ENCODE results near the gene LRRC31.

The LRRC31 gene

DNA sequence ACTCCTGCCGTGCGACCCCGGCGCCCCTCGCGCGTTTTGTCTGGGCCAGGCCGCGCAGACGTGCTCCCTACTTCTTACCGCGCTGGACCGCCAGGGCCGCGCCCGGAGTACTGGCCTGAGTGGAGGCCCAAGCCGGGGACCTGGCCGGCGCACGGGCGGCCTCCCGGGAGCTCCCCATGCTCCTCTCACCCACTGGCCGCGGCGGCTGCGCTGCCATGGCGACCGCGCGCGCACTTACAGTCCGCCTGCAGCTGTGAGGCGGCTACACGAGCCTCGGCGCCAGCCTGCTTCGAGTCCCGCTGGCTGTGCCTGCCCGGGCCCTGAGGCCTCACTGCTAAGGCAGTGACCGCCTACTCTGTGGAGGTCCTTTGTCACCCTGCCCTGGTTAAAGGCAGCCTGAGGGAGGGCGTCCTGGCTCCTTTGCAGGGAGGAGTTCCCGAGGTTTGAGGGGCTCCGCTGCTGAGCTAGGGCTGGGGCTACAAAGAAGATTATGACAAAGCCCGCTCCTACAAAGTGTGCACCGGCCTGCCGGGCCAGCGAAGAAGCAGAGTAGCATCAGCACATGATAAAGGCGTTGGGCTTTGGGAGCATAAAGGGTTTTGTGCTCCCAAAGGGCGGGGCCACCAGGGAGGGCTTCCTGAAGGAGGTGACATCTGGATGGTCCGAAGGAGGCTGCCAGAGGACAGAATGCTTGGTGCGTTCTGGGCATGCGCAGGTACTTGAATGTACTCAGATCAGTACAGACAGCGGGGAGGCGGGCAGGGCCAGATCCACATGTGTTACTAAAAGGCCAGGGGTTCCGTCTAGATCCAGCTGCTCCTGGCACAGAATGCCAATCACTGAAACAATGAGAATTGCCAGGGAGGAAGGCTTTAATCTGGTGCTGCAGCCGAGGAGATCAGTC is 57.2 kb downstream of the LRRC31 start, which contains the start of the genes LRRC34 and LRRIQ4:
Gene LRRC34, minus strand, starts transcription at position 573 of the 904 bp plus-strand sequence. Its CDS starts 356 bp downstream, at position 217.
Gene LRRIQ4, plus strand, starts transcription at position 539 of the 904 bp plus-strand sequence. CDS start 9,052 bp downstream, outside the sequence.
- no peak for FAIRE-seq

DNA sequence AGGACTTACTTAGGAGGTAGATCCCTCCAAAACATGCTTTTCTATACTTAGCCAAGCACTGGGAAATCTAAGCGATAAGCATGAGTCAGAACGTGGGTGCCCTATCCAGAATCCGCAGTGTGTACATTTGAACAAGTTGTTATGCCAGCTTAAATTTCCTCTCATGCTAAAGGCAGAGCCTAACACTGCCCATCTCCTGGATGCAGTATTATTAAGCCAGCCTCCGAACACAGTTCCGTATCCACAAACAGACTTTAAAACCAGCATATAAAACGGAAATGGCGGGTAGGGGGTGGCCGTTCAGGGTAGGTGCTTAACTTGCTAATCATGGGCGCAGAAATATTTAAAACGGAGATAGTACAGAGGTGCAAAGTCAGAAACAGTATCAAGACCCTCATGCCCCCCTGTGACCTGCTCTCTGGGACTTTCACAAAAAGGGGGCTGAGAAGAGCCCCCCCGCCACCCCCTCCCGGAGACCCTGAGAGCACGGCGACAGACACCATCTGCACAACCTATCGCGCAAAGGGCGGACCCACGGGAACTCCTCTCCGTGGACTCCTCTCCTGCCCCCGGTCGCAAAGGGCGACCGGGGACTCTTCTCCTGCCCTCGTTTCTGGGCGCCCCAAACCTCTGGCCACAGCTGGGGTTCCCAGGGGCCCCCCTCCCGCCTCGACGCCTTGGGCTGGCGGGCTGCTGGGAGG is 58.0 kb downstream of the LRRC31 start:
- FAIRE-seq = no peak

DNA sequence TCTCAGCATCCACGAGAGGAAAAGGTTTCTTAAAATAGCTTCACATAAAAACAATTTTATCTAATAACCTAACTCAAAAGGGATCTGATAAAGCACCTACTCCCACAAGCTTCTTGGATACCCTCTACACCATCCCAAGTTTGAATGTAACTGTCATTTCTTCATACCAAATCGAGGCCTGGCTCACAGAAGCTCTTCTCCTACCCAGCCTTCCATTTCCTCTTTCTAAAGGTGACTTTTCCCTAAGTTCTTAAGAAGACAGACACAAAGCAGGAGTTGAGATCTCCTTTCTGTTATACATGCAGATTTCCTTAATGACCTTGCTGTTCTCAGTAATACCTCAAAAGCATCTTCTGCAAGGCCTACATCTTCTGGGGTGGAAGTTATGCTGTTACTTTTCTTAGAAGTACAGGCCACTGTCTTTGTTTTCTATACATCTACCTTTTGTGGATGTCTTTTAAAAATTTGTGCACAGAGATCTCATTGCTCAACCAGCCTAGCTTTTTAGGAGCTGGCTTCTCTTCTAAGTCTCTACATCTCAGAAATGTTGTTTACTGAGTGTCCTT is 60.4 kb downstream of the LRRC31 start:
- FAIRE-seq = no peak

DNA sequence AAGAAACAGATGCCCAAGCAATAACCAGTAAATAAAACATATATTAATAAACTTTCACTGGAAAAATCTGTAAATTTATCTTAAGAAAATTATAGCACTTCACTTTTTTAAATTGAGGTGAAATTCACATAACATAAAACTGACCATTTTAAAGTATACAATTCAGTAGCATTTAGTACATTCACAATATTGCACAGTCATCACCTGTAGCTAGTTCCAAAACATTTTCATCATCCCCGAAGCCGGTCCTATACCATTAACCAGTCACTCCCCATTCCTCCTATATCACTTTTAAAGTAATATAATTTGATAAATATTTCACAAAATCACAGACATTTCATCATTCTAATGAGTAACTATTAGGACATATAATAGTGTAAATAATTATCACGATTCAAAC is 65.1 kb downstream of the LRRC31 start:
- FAIRE-seq = no peak

DNA sequence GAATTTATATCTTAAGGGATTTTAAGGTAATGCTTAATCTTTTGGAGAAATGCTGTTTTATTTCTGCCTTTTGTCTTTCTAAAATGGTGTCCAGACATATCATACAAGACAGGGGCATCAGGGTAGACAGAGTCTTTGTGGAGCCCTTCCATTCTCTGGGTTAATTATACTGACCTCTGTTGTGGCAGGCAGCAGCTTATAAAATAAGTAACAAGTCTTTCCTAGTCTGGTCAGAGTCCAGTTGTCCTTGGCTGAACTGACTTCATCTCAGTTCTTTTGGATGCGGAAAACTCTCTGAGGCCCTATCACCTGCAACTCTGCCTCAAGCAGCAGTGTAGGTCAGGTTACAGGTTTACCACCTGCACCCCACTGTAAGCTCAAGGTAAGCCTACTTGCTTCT is 77.4 kb downstream of the LRRC31 start:
- no peak for FAIRE-seq

DNA sequence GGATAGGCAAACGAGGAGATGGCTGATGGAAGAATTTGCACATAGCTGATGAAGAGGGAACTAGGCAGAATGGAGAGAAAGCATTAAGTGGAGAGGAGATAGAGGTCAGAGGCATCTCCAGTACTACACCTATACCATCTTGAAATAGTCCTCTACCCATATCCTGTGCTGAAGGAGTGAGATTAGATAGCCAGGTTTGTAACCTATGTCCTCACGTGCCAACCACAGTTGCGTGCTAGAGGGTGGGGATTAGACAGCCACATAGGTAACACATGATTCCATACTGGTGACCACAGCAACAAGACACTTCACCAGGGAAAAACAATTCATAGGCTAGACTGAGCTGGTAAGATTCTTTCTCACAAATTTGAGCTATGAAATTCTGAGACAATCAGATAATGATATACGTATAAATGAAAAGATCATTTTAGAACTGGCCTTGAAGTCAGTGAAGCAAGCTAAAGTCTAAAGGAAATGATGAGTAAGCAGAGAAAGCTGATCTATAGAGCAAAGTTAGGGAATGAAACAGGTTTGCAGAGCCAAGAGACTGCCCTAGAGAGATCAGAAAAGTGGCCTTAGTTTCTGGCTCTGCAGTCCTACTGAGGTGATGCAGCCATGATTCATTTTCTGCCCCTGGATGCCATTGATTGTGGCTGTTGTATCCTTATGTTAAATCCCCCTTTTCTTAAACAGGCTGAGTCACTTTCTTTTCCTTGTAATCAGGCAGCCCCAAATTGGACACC is 78.9 kb downstream of the LRRC31 start:
- FAIRE-seq = no peak

DNA sequence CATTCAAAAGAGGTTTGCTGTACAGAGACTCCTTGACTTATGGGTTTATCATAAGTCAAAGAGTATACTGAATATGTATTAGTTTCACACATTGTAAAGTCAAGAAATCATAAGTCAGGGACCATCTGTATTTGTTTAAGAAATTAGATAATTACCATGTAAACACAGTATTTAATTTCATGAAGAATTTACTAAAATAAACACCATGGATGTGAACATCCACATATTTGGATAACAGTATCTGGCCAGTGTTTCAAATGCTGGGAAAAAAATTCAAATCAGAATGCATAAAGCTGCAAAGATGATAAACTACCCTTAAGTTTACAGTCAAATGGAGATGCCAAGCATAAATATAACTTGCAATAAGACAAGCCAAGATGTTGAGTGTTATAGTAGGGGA is 79.5 kb downstream of the LRRC31 start:
- no peak for FAIRE-seq

Data from colon (tissue), 2 donors.